Activated T-helper 2 cell treated with anti-CD3 and anti-CD28 coated beads, Interferon-gamma antibody, Interleukin-2, Interleukin-4, amounts not matched to agents 10 μg/mL and 5 μg/mL and 100 μg/mL, durations not matched to agents 14 hours and 24 hours and 36 hours (primary cell): Measurements from ENCODE around the gene TAF1B. TPM values are rescaled to one million over a fixed set of nuclear protein-coding genes. Genes with fewer than 3 reads are reported as not detected.

Experiments
- total RNA-seq: library from RNA; stranded (reverse); gene quantifications from 2 replicates; pipeline ENCODE4 v1.2.3, GENCODE V29; 2022

The TAF1B gene
- total RNA-seq, 1 donor from 2014 or later: 29.3 TPM

Other genes starting within 250 kb of the TAF1B start
- 334 and 339 TPM in 2 replicates for gene YWHAQ, start 212.5 kb upstream of the TAF1B start, total RNA-seq
- gene GRHL1, start 108.2 kb downstream of the TAF1B start, total RNA-seq: 0.90 and 1.4 TPM in 2 replicates
- gene KLF11, start 200.1 kb downstream of the TAF1B start, total RNA-seq: 7.9 and 9.2 TPM in 2 replicates
- 0.78 and 0.89 TPM in 2 replicates for gene CYS1, start 236.9 kb downstream of the TAF1B start, total RNA-seq